Panc1 (cell line): ENCODE results near the gene MFSD12. TPM values are rescaled to one million over a fixed set of nuclear protein-coding genes. Genes with fewer than 3 reads are reported as not detected.
A peak's percentile ranks its signal among the peaks of the same experiment; 100 is the strongest.

Experiments
- ATAC-seq: fragments of 200-7000 bp; cut with Tn5 transposase; 2 replicates; pipeline ENCODE4 v1.9.1; 2020; ENCODE audit warnings: mild to moderate bottlenecking, moderate library complexity
- BruUV-seq: library from RNA; stranded (reverse); fragments of 400-500 nt; replicated peaks from 2 replicates; lab custom pipeline; 2021; lab: Mats Ljungman, UMichigan
- CTCF ChIA-PET: fragments of 300-600 bp; sonication (Branson Sonifier 250); formaldehyde crosslinking; loops from one replicate; lab custom pipeline; 2022; ENCODE audit warnings: antibody characterized with exemption; lab: Charles Lee
- POLR2A ChIA-PET: fragments of 300-600 bp; sonication (Branson Sonifier 250); formaldehyde crosslinking; loops from one replicate; lab custom pipeline; 2022; ENCODE audit warnings: antibody characterized with exemption; lab: Charles Lee
- DNase-seq: peaks from one replicate; pipeline ENCODE4 v3.0.0-alpha.2; 2010; ENCODE audit warnings: low read depth, low spot score
- H3K27ac ChIP-seq: 2 replicates; pipeline ENCODE4 v1.5.1; 2011; ENCODE audit warnings: mild to moderate bottlenecking, low read length, inconsistent platforms
- H3K27me3 ChIP-seq: fragments of 200-500 bp; sonication (Bioruptor generic); 2 replicates; pipeline ENCODE4 v1.6.0; 2014; ENCODE audit warnings: low read length, inconsistent platforms; ENCODE audit not compliant: control insufficient read depth, insufficient read depth
- H3K36me3 ChIP-seq: fragments of 200-500 bp; sonication (Bioruptor generic); 2 replicates; pipeline ENCODE4 v1.5.1; 2014; ENCODE audit warnings: inconsistent platforms, mild to moderate bottlenecking, low read length, moderate library complexity; ENCODE audit not compliant: control insufficient read depth, insufficient read depth
- H3K4me1 ChIP-seq: 2 replicates; pipeline ENCODE4 v1.5.1; 2011; ENCODE audit warnings: inconsistent platforms, mild to moderate bottlenecking, low read length, moderate library complexity; ENCODE audit not compliant: control insufficient read depth, insufficient read depth
- H3K4me3 ChIP-seq, 2 experiments: 2 replicates each; pipeline ENCODE4 v1.5.1; 2011 to 2012; ENCODE audit warnings: low read depth in 2 of 2, low read length in 2 of 2, mild to moderate bottlenecking in 2 of 2, inconsistent platforms in 1 of 2, moderate library complexity in 1 of 2
- H3K9me3 ChIP-seq: fragments of 200-500 bp; sonication (Bioruptor generic); 2 replicates; pipeline ENCODE4 v1.5.1; 2014; ENCODE audit warnings: low read depth, mild to moderate bottlenecking, inconsistent platforms, low read length, moderate library complexity; ENCODE audit not compliant: control insufficient read depth, insufficient read depth
- POLR2AphosphoS5 ChIP-seq: IDR thresholded peaks from 2 replicates; pipeline ENCODE4 v1.6.1; 2012; ENCODE audit warnings: mild to moderate bottlenecking, low read depth, low read length, moderate library complexity
- SIN3A ChIP-seq: IDR thresholded peaks from 2 replicates; pipeline ENCODE4 v1.6.1; 2012; ENCODE audit warnings: low read depth, mild to moderate bottlenecking, low read length, moderate library complexity, borderline replicate concordance; ENCODE audit not compliant: insufficient read depth
- TCF7L2 ChIP-seq: IDR thresholded peaks from 2 replicates; pipeline ENCODE4 v1.6.1; 2011; ENCODE audit warnings: mild to moderate bottlenecking, low read depth, low read length, inconsistent platforms
- in situ Hi-C: cut with HindIII; loops from 2 replicates; pipeline ENCODE4 v1.10.0; 2016; ENCODE audit warnings: low sequenced_read_pairs, low pct_unique_long_range_greater_than_20kb
- intact Hi-C: fragments of 100-400 bp; cut with micrococcal nuclease; formaldehyde crosslinking; loops from one replicate; pipeline ENCODE4 v1.10.0; 2022; ENCODE audit not compliant: unreplicated experiment
- total RNA-seq: library from RNA; stranded (reverse); gene quantifications from one replicate; pipeline ENCODE4 v1.2.1, GENCODE V29; 2021; ENCODE audit not compliant: unreplicated experiment
- TF ChIP-seq, protein P1 (sequence below): fragments of 450-650 bp; IDR thresholded peaks from 2 replicates; pipeline ENCODE4 v1.5.1; 2017; ENCODE audit warnings: mild to moderate bottlenecking
- TF ChIP-seq, protein P2 (sequence below), 2 experiments: IDR thresholded peaks; 2 replicates each; pipeline ENCODE4 v1.6.1; 2011 to 2012; ENCODE audit warnings: low read depth in 2 of 2, control low read depth in 1 of 2, low read length in 1 of 2, mild to moderate bottlenecking in 1 of 2, moderate library complexity in 1 of 2; ENCODE audit not compliant: insufficient read depth in 1 of 2

Gene MFSD12
- total RNA-seq, 1 experiment from 2014 or later = 98.8 TPM

DNA sequence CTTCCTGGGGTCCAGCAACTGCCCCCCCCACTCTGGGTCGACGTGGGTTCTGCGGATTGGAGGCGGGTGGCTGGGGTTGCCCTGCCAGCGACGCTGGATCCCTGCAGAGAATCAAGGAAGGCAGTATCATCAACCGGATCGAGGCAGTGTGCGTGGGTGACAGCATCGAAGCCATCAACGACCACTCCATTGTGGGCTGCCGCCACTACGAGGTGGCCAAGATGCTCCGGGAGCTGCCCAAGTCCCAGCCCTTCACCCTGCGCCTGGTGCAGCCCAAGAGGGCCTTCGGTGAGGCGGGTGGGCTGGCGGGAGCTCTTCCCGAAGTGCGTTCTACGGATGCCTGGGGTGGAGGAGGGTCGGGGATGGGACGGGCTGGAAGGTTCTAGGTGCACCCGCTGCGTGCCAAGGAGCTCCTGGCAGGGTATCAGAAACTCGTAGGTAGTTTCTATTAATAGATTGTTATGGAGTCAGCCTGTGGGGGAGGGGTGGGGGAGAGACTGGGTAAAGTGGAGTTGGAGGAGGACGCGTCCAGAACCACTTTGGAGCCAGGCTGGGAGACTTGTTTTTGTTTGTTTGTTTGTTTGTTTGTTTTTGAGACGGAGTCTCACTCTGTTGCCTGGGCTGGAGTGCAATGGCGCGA, 29.4 kb upstream of the MFSD12 start:
- TF ChIP-seq, protein P1, sequence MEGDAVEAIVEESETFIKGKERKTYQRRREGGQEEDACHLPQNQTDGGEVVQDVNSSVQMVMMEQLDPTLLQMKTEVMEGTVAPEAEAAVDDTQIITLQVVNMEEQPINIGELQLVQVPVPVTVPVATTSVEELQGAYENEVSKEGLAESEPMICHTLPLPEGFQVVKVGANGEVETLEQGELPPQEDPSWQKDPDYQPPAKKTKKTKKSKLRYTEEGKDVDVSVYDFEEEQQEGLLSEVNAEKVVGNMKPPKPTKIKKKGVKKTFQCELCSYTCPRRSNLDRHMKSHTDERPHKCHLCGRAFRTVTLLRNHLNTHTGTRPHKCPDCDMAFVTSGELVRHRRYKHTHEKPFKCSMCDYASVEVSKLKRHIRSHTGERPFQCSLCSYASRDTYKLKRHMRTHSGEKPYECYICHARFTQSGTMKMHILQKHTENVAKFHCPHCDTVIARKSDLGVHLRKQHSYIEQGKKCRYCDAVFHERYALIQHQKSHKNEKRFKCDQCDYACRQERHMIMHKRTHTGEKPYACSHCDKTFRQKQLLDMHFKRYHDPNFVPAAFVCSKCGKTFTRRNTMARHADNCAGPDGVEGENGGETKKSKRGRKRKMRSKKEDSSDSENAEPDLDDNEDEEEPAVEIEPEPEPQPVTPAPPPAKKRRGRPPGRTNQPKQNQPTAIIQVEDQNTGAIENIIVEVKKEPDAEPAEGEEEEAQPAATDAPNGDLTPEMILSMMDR = no peak
- TF ChIP-seq POLR2AphosphoS5 (no peak), TCF7L2 (no peak), SIN3A (no peak)
- TF ChIP-seq, protein P2, sequence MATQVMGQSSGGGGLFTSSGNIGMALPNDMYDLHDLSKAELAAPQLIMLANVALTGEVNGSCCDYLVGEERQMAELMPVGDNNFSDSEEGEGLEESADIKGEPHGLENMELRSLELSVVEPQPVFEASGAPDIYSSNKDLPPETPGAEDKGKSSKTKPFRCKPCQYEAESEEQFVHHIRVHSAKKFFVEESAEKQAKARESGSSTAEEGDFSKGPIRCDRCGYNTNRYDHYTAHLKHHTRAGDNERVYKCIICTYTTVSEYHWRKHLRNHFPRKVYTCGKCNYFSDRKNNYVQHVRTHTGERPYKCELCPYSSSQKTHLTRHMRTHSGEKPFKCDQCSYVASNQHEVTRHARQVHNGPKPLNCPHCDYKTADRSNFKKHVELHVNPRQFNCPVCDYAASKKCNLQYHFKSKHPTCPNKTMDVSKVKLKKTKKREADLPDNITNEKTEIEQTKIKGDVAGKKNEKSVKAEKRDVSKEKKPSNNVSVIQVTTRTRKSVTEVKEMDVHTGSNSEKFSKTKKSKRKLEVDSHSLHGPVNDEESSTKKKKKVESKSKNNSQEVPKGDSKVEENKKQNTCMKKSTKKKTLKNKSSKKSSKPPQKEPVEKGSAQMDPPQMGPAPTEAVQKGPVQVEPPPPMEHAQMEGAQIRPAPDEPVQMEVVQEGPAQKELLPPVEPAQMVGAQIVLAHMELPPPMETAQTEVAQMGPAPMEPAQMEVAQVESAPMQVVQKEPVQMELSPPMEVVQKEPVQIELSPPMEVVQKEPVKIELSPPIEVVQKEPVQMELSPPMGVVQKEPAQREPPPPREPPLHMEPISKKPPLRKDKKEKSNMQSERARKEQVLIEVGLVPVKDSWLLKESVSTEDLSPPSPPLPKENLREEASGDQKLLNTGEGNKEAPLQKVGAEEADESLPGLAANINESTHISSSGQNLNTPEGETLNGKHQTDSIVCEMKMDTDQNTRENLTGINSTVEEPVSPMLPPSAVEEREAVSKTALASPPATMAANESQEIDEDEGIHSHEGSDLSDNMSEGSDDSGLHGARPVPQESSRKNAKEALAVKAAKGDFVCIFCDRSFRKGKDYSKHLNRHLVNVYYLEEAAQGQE (IDR thresholded peaks at IDR 0.05; ENCODE audit: insufficient read depth in 1 of 2, low read depth in 2 of 2, low read length in 1 of 2) = no peak
- H3K4me3 ChIP-seq = no peak overlapping the region
- in situ Hi-C loops (no loop called here), intact Hi-C loops (no loop called here)
- ChIA-PET POLR2A (no interaction called here), CTCF (no interaction called here)
- H3K27ac ChIP-seq = no peak overlapping the region
- no peaks in the 10 kb centered on the region for H3K9me3 ChIP-seq
- DNase-seq (no peak), ATAC-seq (peak; percentile 42; the same call in 1 of the 2 replicates)
- H3K36me3 ChIP-seq = no peaks in the 10 kb centered on the region
- BruUV-seq = no TSS peak
- no peaks in the 10 kb centered on the region for H3K27me3 ChIP-seq
- H3K4me1 ChIP-seq = no peaks in the 10 kb centered on the region

DNA sequence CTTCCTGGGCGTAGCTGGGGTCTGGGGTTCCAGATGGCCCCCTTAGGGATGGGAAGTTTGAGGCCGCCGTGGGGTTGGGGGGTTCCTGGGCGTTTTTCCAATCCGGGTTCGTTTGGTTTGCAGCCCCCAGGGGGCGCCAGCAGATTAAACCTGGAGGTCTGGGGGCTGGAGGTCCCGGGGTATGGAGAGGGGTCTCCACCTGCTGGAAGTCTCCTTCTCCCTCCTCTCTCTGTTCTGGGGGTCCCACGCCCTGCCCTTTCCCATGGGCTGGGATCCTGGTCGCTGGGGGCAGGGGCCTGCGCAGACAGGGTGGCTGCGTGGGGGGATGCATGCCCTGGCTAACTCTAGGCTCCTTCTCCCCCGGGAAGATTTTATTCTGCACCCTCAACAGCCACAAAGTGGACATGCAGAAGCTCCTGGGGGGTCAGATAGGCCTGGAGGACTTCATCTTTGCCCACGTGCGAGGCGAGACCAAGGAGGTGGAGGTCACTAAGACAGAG, 28.8 kb upstream of the MFSD12 start:
- in situ Hi-C loops = no loop called here
- TF ChIP-seq, protein P2 (IDR thresholded peaks at IDR 0.05; ENCODE audit: insufficient read depth in 1 of 2, low read depth in 2 of 2, low read length in 1 of 2) = no peak
- TF ChIP-seq, protein P1 = peak; percentile 83
- ChIA-PET CTCF (no interaction called here), POLR2A (no interaction called here)
- ATAC-seq (peak; percentile 32; the same call in 1 of the 2 replicates), DNase-seq (no peak)
- no peak overlapping the region for H3K27ac ChIP-seq
- H3K27me3 ChIP-seq = no peaks in the 10 kb centered on the region
- H3K9me3 ChIP-seq = no peaks in the 10 kb centered on the region
- H3K4me1 ChIP-seq = no peaks in the 10 kb centered on the region
- H3K4me3 ChIP-seq = peak overlapping the region; percentile 22 to 37
- no peaks in the 10 kb centered on the region for H3K36me3 ChIP-seq
- no TSS peak for BruUV-seq
- intact Hi-C loops = no loop called here
